Measurements from ENCODE around the gene FAM168A. TPM values are rescaled to one million over a fixed set of nuclear protein-coding genes. Genes with fewer than 3 reads are reported as not detected.

The FAM168A gene
- total and polyA plus RNA-seq, 2 experiments from 2014 or later = 6.3 to 24.5 TPM

- H3K79me2 ChIP-seq = peaks cover 10% of the 10 kb centered on the region
- no peak overlapping the region for H3K4me2 ChIP-seq
- H3K9me3 ChIP-seq (ENCODE audit: low read depth) = no peaks in the 10 kb centered on the region
- H3K4me3 ChIP-seq = no peak overlapping the region
- peaks cover 10% of the 10 kb centered on the region for H4K20me1 ChIP-seq (ENCODE audit: insufficient read depth, poor library complexity, severe bottlenecking)
- H3K36me3 ChIP-seq (replicated peaks; ENCODE audit: insufficient read depth, low read depth) = no peaks in the 10 kb centered on the region
- TF ChIP-seq CTCF (IDR thresholded peaks at IDR 0.05; ENCODE audit: poor library complexity) (peak; percentile 96), EZH2phosphoT487 (IDR thresholded peaks at IDR 0.05; ENCODE audit: low read depth, severe bottlenecking, unreplicated experiment) (no peak)
- no peaks in the 10 kb centered on the region for H3K27me3 ChIP-seq
- no peaks in the 10 kb centered on the region for H3K9me2 ChIP-seq (replicated peaks; ENCODE audit: insufficient read depth)
- no peaks in the 10 kb centered on the region for H3K4me1 ChIP-seq (ENCODE audit: insufficient read depth)
- no peak overlapping the region for H2AFZ ChIP-seq
- H3K27ac ChIP-seq = no peak overlapping the region
- peak; percentile 78 for DNase-seq (ENCODE audit: low spot score)
- WGBS (ENCODE audit: low lambda C conversion rate, missing lambda C conversion rate) = 26% methylated on average over 16 of the region's 16 CpGs
Measured at GRCh38 chr11:73350908-73351636, 246.8 kb downstream of the FAM168A start.

Small RNAs within 50 kb of the gene (small RNA-seq; reads per million reads assigned to genes)
- not detected for gene AP000763.2
- not detected for gene HMGN2P38

Other genes starting within 250 kb of the FAM168A start
- gene RELT, start 221.7 kb downstream of the FAM168A start, total RNA-seq = 2.3 and 3.4 TPM in 2 replicates
- 1.6 and 2.7 TPM in 2 replicates for gene RELT, start 221.7 kb downstream of the FAM168A start, polyA plus RNA-seq
- gene PLEKHB1, start 48.5 kb upstream of the FAM168A start, total RNA-seq = 8.9 and 12.2 TPM in 2 replicates
- gene PLEKHB1, start 48.5 kb upstream of the FAM168A start, polyA plus RNA-seq = 14.3 and 14.8 TPM in 2 replicates
- gene RAB6A, start 163.0 kb upstream of the FAM168A start, total RNA-seq = 99.5 and 103 TPM in 2 replicates
- 83.8 and 85.8 TPM in 2 replicates for gene RAB6A, start 163.0 kb upstream of the FAM168A start, polyA plus RNA-seq
- 25.9 and 28.5 TPM in 2 replicates for gene MRPL48, start 189.8 kb upstream of the FAM168A start, total RNA-seq
- 34.9 and 59.1 TPM in 2 replicates for gene MRPL48, start 189.8 kb upstream of the FAM168A start, polyA plus RNA-seq